NT2/D1 (cell line): ENCODE measurements around the gene CACNA2D3.

Experiments
- SUZ12 ChIP-seq: IDR thresholded peaks from 2 replicates; pipeline ENCODE4 v1.6.1; 2011; ENCODE audit not compliant: insufficient read length, insufficient read depth; ENCODE audit errors: extremely low read depth
- YY1 ChIP-seq: IDR thresholded peaks from 2 replicates; pipeline ENCODE4 v1.6.1; 2011; ENCODE audit not compliant: insufficient read length, insufficient read depth
- ZNF274 ChIP-seq: IDR thresholded peaks from 2 replicates; pipeline ENCODE4 v1.6.1; 2011; ENCODE audit warnings: mild to moderate bottlenecking, low read depth, low read length

DNA sequence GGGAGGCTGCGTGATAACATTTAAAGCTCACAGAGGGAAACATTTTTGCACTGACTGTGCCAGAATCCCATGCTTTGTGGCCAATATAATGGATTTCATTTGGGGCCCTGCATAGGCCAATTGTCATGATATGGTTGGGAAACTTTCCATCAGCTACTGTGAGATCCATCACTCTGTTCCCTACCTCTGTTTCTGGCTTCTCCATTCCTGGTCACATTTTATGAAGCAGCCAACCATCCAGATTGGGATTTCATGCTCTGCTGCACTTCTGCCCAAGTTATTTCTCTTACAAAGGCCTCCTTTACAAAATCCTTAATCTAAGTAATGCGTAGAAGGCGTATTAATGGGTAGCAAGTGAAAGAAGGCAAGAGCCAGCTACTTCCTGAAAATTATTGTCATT is 584.4 kb downstream of the CACNA2D3 start:
- no peak for TF ChIP-seq ZNF274
- TF ChIP-seq YY1: no peak
- TF ChIP-seq SUZ12: no peak
